Measurements from ENCODE around the gene VWC2L. TPM values are rescaled to one million over a fixed set of nuclear protein-coding genes. Genes with fewer than 3 reads are reported as not detected.

Gene VWC2L
- total and polyA plus RNA-seq, 2 experiments from 2014 or later = not detected

- no peak for ATAC-seq
- no peak for TF ChIP-seq ZNF331 (CRISPR knock-in tag; IDR thresholded peaks at IDR 0.05; ENCODE audit: low read depth)
- TF ChIP-seq CTCF (conservative IDR thresholded peaks at IDR 0.05; ENCODE audit: low read depth in 2 of 2) = no peak
- TF ChIP-seq EZH2phosphoT487 (IDR thresholded peaks at IDR 0.05; ENCODE audit: unreplicated experiment) = no peak
- TF ChIP-seq POLR2AphosphoS5 (IDR thresholded peaks at IDR 0.05; ENCODE audit: low read depth) = no peak
- TF ChIP-seq ZNF114 (CRISPR knock-in tag; IDR thresholded peaks at IDR 0.05) = no peak
- no peak for TF ChIP-seq CREB1 (CRISPR knock-in tag; IDR thresholded peaks at IDR 0.05; ENCODE audit: low read depth)
- TF ChIP-seq REST (IDR thresholded peaks at IDR 0.05; ENCODE audit: unreplicated experiment) = no peak
- no peak for TF ChIP-seq EZH2 (IDR thresholded peaks at IDR 0.05; ENCODE audit: low read depth, unreplicated experiment)
- no peak for TF ChIP-seq STAT1 (IDR thresholded peaks at IDR 0.05; ENCODE audit: unreplicated experiment)
- TF ChIP-seq ZNF462 (CRISPR knock-in tag; IDR thresholded peaks at IDR 0.05) = no peak
- no peak for TF ChIP-seq JUNB (IDR thresholded peaks at IDR 0.05; ENCODE audit: unreplicated experiment)
- TF ChIP-seq ETS1 (IDR thresholded peaks at IDR 0.05) = no peak
These were observed 45.3 kb upstream of the VWC2L start for GRCh38 chr2:214365549-214365948.

More at GRCh38 chr2:214365549-214365948, 45.3 kb upstream of the VWC2L start:
- H3K9me3 Mint-ChIP-seq = no peaks in the 10 kb centered on the region
- Histone ChIP-seq H3K27me3 (ENCODE audit: insufficient read depth) (no peaks in the 10 kb centered on the region), H2AFZ (no peak overlapping the region), H3K4me3 (no peak overlapping the region), H4K20me1 (replicated peaks; ENCODE audit: insufficient read depth) (no peaks in the 10 kb centered on the region), H3K36me3 (ENCODE audit: insufficient read depth) (no peaks in the 10 kb centered on the region), H3K4me1 (ENCODE audit: insufficient read depth) (no peaks in the 10 kb centered on the region), H3K79me2 (replicated peaks; ENCODE audit: insufficient read depth) (no peaks in the 10 kb centered on the region), H3K4me2 (no peak overlapping the region), H3F3A (replicated peaks; ENCODE audit: low read depth) (no peaks in the 10 kb centered on the region), H3K9me2 (ENCODE audit: insufficient read depth) (no peaks in the 10 kb centered on the region), H3K27ac (ENCODE audit: low read depth) (no peak overlapping the region)
- DNase-seq (ENCODE audit: low spot score) = no peak
- H3K27me3 Mint-ChIP-seq (ENCODE audit: insufficient read depth, low read depth, poor library complexity) = no peaks in the 10 kb centered on the region
- no peak overlapping the region for H3K4me3 Mint-ChIP-seq
- no peaks in the 10 kb centered on the region for H3K4me1 Mint-ChIP-seq
- H3K36me3 Mint-ChIP-seq (ENCODE audit: low read depth) = no peaks in the 10 kb centered on the region
- no peak overlapping the region for H3K27ac Mint-ChIP-seq

Measured in GM23338 (cell line).